HEK293T (cell line): Measurements from ENCODE around the gene PLCB4.

Experiments used
- CTCF ChIA-PET: fragments of 350-600 bp; formaldehyde crosslinking; extraction: SDS; loops from one replicate; lab custom pipeline; 2021; ENCODE audit warnings: antibody characterized with exemption, inconsistent platforms; lab: Yijun Ruan, JAX
- POLR2A ChIA-PET: fragments of 350-600 bp; formaldehyde crosslinking; extraction: SDS; loops from one replicate; lab custom pipeline; 2020; ENCODE audit warnings: antibody characterized with exemption, inconsistent platforms; lab: Yijun Ruan, JAX
- DNase-seq: peaks from one replicate; pipeline ENCODE4 v3.0.0; 2012; ENCODE audit warnings: mixed read lengths; ENCODE audit errors: extremely low spot score
- ARNT ChIP-seq: fragments of 450-650 bp; IDR thresholded peaks from 2 replicates; pipeline ENCODE4 v1.6.1; 2017; ENCODE audit warnings: mild to moderate bottlenecking
- BHLHE40 ChIP-seq: fragments of 450-650 bp; IDR thresholded peaks from 2 replicates; pipeline ENCODE4 v1.6.1; 2016; ENCODE audit warnings: mild to moderate bottlenecking, moderate library complexity, borderline replicate concordance
- CTBP1 ChIP-seq: fragments of 450-650 bp; IDR thresholded peaks from 2 replicates; pipeline ENCODE4 v1.6.1; 2016; ENCODE audit warnings: borderline replicate concordance
- ELF4 ChIP-seq: fragments of 450-650 bp; IDR thresholded peaks from 2 replicates; pipeline ENCODE4 v1.6.1; 2017; ENCODE audit warnings: antibody characterized with exemption
- FOXA1 ChIP-seq: fragments of 450-650 bp; IDR thresholded peaks from 2 replicates; pipeline ENCODE4 v1.6.1; 2016; ENCODE audit warnings: mild to moderate bottlenecking
- FOXK2 ChIP-seq: fragments of 450-650 bp; IDR thresholded peaks from 2 replicates; pipeline ENCODE4 v1.6.1; 2016; ENCODE audit warnings: mild to moderate bottlenecking
- FOXM1 ChIP-seq: fragments of 450-650 bp; IDR thresholded peaks from 2 replicates; pipeline ENCODE4 v1.6.1; 2017; ENCODE audit warnings: mild to moderate bottlenecking, borderline replicate concordance
- HDGF ChIP-seq: fragments of 450-650 bp; IDR thresholded peaks from 2 replicates; pipeline ENCODE4 v1.6.1; 2017; ENCODE audit warnings: antibody characterized with exemption, borderline replicate concordance
- L3MBTL2 ChIP-seq: fragments of 450-650 bp; conservative IDR thresholded peaks from 2 replicates; pipeline ENCODE4 v1.6.1; 2016; ENCODE audit warnings: mild to moderate bottlenecking
- LEF1 ChIP-seq: fragments of 450-650 bp; IDR thresholded peaks from 2 replicates; pipeline ENCODE4 v1.6.1; 2017; ENCODE audit warnings: mild to moderate bottlenecking, borderline replicate concordance
- NFRKB ChIP-seq: fragments of 450-650 bp; IDR thresholded peaks from 2 replicates; pipeline ENCODE4 v1.6.1; 2016; ENCODE audit warnings: mild to moderate bottlenecking, moderate library complexity
- PKNOX1 ChIP-seq: fragments of 450-650 bp; IDR thresholded peaks from 2 replicates; pipeline ENCODE4 v1.6.1; 2016
- SP1 ChIP-seq: fragments of 450-650 bp; IDR thresholded peaks from 2 replicates; pipeline ENCODE4 v1.6.1; 2017
- SUZ12 ChIP-seq: fragments of 450-650 bp; IDR thresholded peaks from 2 replicates; pipeline ENCODE4 v1.6.1; 2016; ENCODE audit warnings: mild to moderate bottlenecking
- TARDBP ChIP-seq: fragments of 450-650 bp; IDR thresholded peaks from 2 replicates; pipeline ENCODE4 v1.6.1; 2016
- ZNF384 ChIP-seq: fragments of 450-650 bp; IDR thresholded peaks from 2 replicates; pipeline ENCODE4 v1.6.1; 2016

Gene PLCB4

GRCh38 chr20:9109566-9109965 lies 40.7 kb downstream of the PLCB4 start:
- POLR2A ChIA-PET = no interaction called here
- TF ChIP-seq CTBP1 = no peak
- TF ChIP-seq FOXM1 = no peak
- DNase-seq = no peak
- CTCF ChIA-PET = interaction anchor here (0.6 kb wide), 1 partner anchor 14 kb away, joined by 3 read pairs; no protein-coding TSS in a partner anchor

- TF ChIP-seq NFRKB (no peak), PKNOX1 (no peak), FOXM1 (no peak), FOXA1 (no peak), HDGF (no peak), SUZ12 (no peak), TARDBP (no peak), FOXK2 (no peak), BHLHE40 (no peak), ARNT (no peak), ELF4 (no peak), SP1 (no peak), CTBP1 (no peak), ZNF384 (no peak), LEF1 (no peak), L3MBTL2 (no peak)
- ChIA-PET POLR2A (no interaction called here), CTCF (interaction anchor here (0.6 kb wide), 2 partner anchors 14 to 74 kb away, joined by 3 to 8 read pairs; no protein-coding TSS in a partner anchor)
Measured at GRCh38 chr20:9110365-9110764, 41.5 kb downstream of the PLCB4 start.

GRCh38 chr20:9110916-9111432 lies 42.1 kb downstream of the PLCB4 start:
- ChIA-PET POLR2A (no interaction called here), CTCF (interaction anchor here (0.6 kb wide), 1 partner anchor 74 kb away, joined by 8 read pairs; no protein-coding TSS in a partner anchor)
- DNase-seq = no peak
- TF ChIP-seq FOXM1 (no peak), FOXK2 (no peak), HDGF (no peak), SUZ12 (no peak), ELF4 (no peak), L3MBTL2 (no peak), ZNF384 (no peak), SP1 (no peak)

More at GRCh38 chr20:9110365-9110764, 41.5 kb downstream of the PLCB4 start:
- no peak for DNase-seq

GRCh38 chr20:9112541-9113515 lies 43.9 kb downstream of the PLCB4 start:
- DNase-seq = no peak
- ChIA-PET POLR2A (no interaction called here), CTCF (no interaction called here)
- TF ChIP-seq TARDBP (no peak), ARNT (no peak), ZNF384 (no peak), LEF1 (no peak), BHLHE40 (no peak), ELF4 (no peak), FOXK2 (no peak), PKNOX1 (no peak), FOXM1 (no peak), CTBP1 (no peak), HDGF (no peak), NFRKB (no peak), SUZ12 (no peak)

GRCh38 chr20:9114709-9115108 lies 45.8 kb downstream of the PLCB4 start:
- POLR2A ChIA-PET = no interaction called here
- CTCF ChIA-PET = no interaction called here
- no peak for DNase-seq
- no peak for TF ChIP-seq PKNOX1
- TF ChIP-seq CTBP1 = no peak
- TF ChIP-seq FOXM1 = no peak
- no peak for TF ChIP-seq NFRKB
- no peak for TF ChIP-seq SP1
- no peak for TF ChIP-seq LEF1
- TF ChIP-seq TARDBP = no peak
- no peak for TF ChIP-seq BHLHE40
- TF ChIP-seq FOXA1 = no peak
- TF ChIP-seq L3MBTL2 = no peak
- no peak for TF ChIP-seq FOXK2
- no peak for TF ChIP-seq ZNF384

GRCh38 chr20:9117548-9117947 lies 48.7 kb downstream of the PLCB4 start:
- TF ChIP-seq SUZ12 (no peak), BHLHE40 (no peak), CTBP1 (no peak), ZNF384 (no peak), FOXM1 (no peak), ELF4 (no peak), L3MBTL2 (no peak), NFRKB (no peak), SP1 (no peak), ARNT (no peak), FOXK2 (no peak), PKNOX1 (no peak), HDGF (no peak), LEF1 (no peak), FOXA1 (no peak)
- DNase-seq = no peak
- POLR2A ChIA-PET = no interaction called here
- CTCF ChIA-PET = no interaction called here
